Activated naive CD8-positive, alpha-beta T cell treated with anti-CD3 and anti-CD28 coated beads, Interleukin-2, amount 50 U/mL, for 24 hours (primary cell): Measurements from ENCODE around the gene CEND1.
A peak's percentile ranks its signal among the peaks of the same experiment; 100 is the strongest.

Experiments used
- ATAC-seq: fragments of 150-1000 bp; cut with Tn5 transposase; one replicate; pipeline ENCODE4 v1.10.0; 2021
- DNase-seq: peaks from one replicate; pipeline ENCODE4 v3.0.0; 2021
- H3K27ac Mint-ChIP-seq: one replicate; pipeline ENCODE4 v1.8.0; 2021; ENCODE audit warnings: mild to moderate bottlenecking, mixed read lengths
- H3K27me3 Mint-ChIP-seq: one replicate; pipeline ENCODE4 v1.8.0; 2021; ENCODE audit warnings: mixed read lengths
- H3K36me3 Mint-ChIP-seq: one replicate; pipeline ENCODE4 v1.8.0; 2021; ENCODE audit warnings: low read depth, mixed read lengths
- H3K4me1 Mint-ChIP-seq: one replicate; pipeline ENCODE4 v1.8.0; 2021; ENCODE audit warnings: mixed read lengths
- H3K4me3 Mint-ChIP-seq: one replicate; pipeline ENCODE4 v1.8.0; 2021; ENCODE audit warnings: mild to moderate bottlenecking, moderate library complexity, mixed read lengths
- H3K9me3 Mint-ChIP-seq: one replicate; pipeline ENCODE4 v1.8.0; 2021; ENCODE audit warnings: mixed read lengths

CEND1 gene

GRCh38 chr11:789943-790342, at the start of gene CEND1:
TSS of gene CEND1 (minus strand) at chr11:790090. CDS start at chr11:788576, 1,514 bp downstream.
- peaks cover 2% of the 10 kb centered on the region for H3K27me3 Mint-ChIP-seq
- H3K9me3 Mint-ChIP-seq: no peaks in the 10 kb centered on the region
- peaks cover 2% of the 10 kb centered on the region for H3K4me1 Mint-ChIP-seq
- peaks cover 3% of the 10 kb centered on the region for H3K36me3 Mint-ChIP-seq
- DNase-seq: peak; percentile 61
- H3K4me3 Mint-ChIP-seq: peak within 1 kb of the TSS; percentile 26
- peak; percentile 21 for ATAC-seq
- peak within 1 kb of the TSS; percentile 46 for H3K27ac Mint-ChIP-seq

- H3K27me3 Mint-ChIP-seq: peaks cover 3% of the 10 kb centered on the region
- H3K36me3 Mint-ChIP-seq: peaks cover 12% of the 10 kb centered on the region
- no peaks in the 10 kb centered on the region for H3K9me3 Mint-ChIP-seq
- no peak overlapping the region for H3K27ac Mint-ChIP-seq
- peaks cover 33% of the 10 kb centered on the region for H3K4me1 Mint-ChIP-seq
- H3K4me3 Mint-ChIP-seq: no peak overlapping the region
- no peak for ATAC-seq
- DNase-seq: no peak
Observed at GRCh38 chr11:839280-839623, 49.4 kb upstream of the CEND1 start.

GRCh38 chr11:838441-839279, 48.8 kb upstream of the CEND1 start:
- Mint-ChIP-seq H3K9me3 (no peaks in the 10 kb centered on the region), H3K36me3 (peaks cover 12% of the 10 kb centered on the region), H3K27ac (no peak overlapping the region), H3K4me3 (no peak overlapping the region), H3K4me1 (peaks cover 34% of the 10 kb centered on the region), H3K27me3 (peaks cover 3% of the 10 kb centered on the region)
- DNase-seq (no peak), ATAC-seq (no peak)

GRCh38 chr11:837990-838307, 48.1 kb upstream of the CEND1 start:
- Mint-ChIP-seq H3K27me3 (no peaks in the 10 kb centered on the region), H3K4me1 (peaks cover 30% of the 10 kb centered on the region), H3K9me3 (no peaks in the 10 kb centered on the region), H3K4me3 (no peak overlapping the region), H3K36me3 (peaks cover 12% of the 10 kb centered on the region), H3K27ac (no peak overlapping the region)
- DNase-seq: no peak
- no peak for ATAC-seq

- Mint-ChIP-seq H3K9me3 (no peaks in the 10 kb centered on the region), H3K36me3 (peaks cover 12% of the 10 kb centered on the region), H3K4me1 (peaks cover 30% of the 10 kb centered on the region), H3K27ac (no peak overlapping the region), H3K27me3 (no peaks in the 10 kb centered on the region), H3K4me3 (no peak overlapping the region)
- ATAC-seq: no peak
- DNase-seq: no peak
Observed at GRCh38 chr11:837189-837989, 47.5 kb upstream of the CEND1 start.

DNA sequence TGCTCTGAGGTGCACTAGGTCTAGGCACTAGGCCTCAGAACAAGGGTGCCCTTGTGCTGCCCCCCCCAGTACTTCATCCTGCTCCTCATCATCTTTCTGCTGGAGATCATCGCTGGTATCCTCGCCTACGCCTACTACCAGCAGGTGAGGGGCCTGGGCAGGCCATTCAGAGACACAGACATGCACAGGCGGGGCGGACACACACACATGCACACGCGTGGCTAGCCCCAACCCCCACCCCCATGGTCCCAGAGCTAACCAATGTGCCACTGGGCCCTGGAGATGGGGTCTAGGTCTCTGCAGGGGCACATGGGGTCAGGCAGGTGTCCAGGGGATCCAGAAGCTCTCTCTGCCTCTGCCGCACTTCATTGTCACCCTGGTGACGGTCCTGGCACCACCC, 46.8 kb upstream of the CEND1 start:
- H3K36me3 Mint-ChIP-seq: peaks cover 12% of the 10 kb centered on the region
- H3K9me3 Mint-ChIP-seq: no peaks in the 10 kb centered on the region
- H3K4me1 Mint-ChIP-seq: peaks cover 30% of the 10 kb centered on the region
- peaks cover 2% of the 10 kb centered on the region for H3K27me3 Mint-ChIP-seq
- ATAC-seq (no peak), DNase-seq (no peak)
- H3K4me3 Mint-ChIP-seq: no peak overlapping the region
- no peak overlapping the region for H3K27ac Mint-ChIP-seq

- ATAC-seq (no peak), DNase-seq (no peak)
- no peak overlapping the region for H3K27ac Mint-ChIP-seq
- peaks cover 28% of the 10 kb centered on the region for H3K4me1 Mint-ChIP-seq
- peaks cover 12% of the 10 kb centered on the region for H3K36me3 Mint-ChIP-seq
- peaks cover 4% of the 10 kb centered on the region for H3K27me3 Mint-ChIP-seq
- no peak overlapping the region for H3K4me3 Mint-ChIP-seq
- H3K9me3 Mint-ChIP-seq: no peaks in the 10 kb centered on the region
Observed at GRCh38 chr11:836274-836673, 46.4 kb upstream of the CEND1 start.

- H3K27ac Mint-ChIP-seq: peak overlapping the region; percentile 56
- no peaks in the 10 kb centered on the region for H3K9me3 Mint-ChIP-seq
- peaks cover 12% of the 10 kb centered on the region for H3K27me3 Mint-ChIP-seq
- peak overlapping the region; percentile 76 for H3K4me3 Mint-ChIP-seq
- H3K36me3 Mint-ChIP-seq: peaks cover 3% of the 10 kb centered on the region
- DNase-seq: no peak
- peaks cover 17% of the 10 kb centered on the region for H3K4me1 Mint-ChIP-seq
- ATAC-seq: no peak
Observed at GRCh38 chr11:834371-835316, 44.8 kb upstream of the CEND1 start.

DNA sequence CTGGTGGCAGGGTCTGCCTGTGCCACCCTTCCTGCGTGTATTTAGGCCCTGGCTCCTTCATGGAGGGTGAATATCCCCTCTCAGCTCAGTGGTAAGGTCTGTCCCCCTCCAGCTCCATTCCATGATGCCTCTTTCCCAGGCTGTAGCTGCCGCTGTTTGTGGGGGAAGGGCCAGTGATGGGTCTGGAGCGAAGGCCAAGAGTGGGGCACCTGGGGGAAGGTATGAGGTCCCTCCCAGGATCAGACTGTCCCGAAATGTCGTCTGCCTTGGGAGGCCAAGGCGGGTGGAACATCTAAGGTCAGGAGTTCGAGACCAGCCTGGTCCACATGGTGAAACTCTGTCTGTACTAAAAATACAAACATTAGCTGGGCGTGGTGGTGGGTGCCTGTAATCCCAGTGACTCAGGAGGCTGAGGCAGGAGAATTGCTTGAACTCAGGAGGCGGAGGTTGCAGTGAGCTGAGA, 44.0 kb upstream of the CEND1 start:
- Mint-ChIP-seq H3K27me3 (peaks cover 20% of the 10 kb centered on the region), H3K27ac (peak overlapping the region; percentile 56), H3K9me3 (no peaks in the 10 kb centered on the region), H3K36me3 (peaks cover 3% of the 10 kb centered on the region), H3K4me3 (peak overlapping the region; percentile 76), H3K4me1 (peaks cover 21% of the 10 kb centered on the region)
- DNase-seq (no peak), ATAC-seq (no peak)

GRCh38 chr11:833114-833791, 43.4 kb upstream of the CEND1 start:
- Mint-ChIP-seq H3K4me1 (peaks cover 23% of the 10 kb centered on the region), H3K27me3 (peaks cover 26% of the 10 kb centered on the region), H3K27ac (no peak overlapping the region), H3K4me3 (peak overlapping the region; percentile 76), H3K9me3 (no peaks in the 10 kb centered on the region), H3K36me3 (no peaks in the 10 kb centered on the region)
- ATAC-seq: peak; percentile 39
- DNase-seq: peak; percentile 60

DNA sequence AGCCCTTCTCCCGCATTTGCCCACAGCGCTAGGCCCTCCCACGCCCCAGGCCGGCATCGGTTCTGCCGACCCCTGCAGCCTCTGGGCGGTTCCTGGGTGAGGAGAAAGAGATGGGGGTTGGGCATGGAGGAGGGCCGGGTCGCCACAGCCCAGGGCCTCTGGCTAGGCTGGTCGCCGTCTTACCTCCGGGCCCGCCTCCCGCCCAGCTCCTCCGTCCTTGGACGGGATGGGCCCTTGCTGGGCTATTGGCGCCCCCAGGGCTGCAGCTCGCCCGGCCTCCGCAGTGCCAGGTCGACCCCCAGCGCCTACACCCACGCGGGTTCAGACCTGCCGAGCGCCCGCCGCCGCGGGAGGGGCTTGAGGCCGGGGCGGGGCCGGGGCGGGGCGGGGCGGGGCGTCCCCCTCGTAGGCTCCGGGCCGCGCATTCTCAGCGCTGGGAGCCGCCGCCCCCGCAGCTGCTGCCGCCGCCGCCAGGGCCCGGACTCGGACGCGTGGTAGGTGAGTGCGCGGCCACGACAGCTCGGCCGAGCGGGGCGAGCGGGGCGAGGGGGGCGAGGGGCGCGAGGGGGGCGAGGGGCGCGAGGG, 42.7 kb upstream of the CEND1 start, which contains the start of gene CD151:
Gene CD151, plus strand, starts transcription at position 424 of the 585 bp plus-strand sequence. CDS start 3,118 bp downstream, outside the sequence.
- H3K9me3 Mint-ChIP-seq: no peaks in the 10 kb centered on the region
- peak; percentile 59 for DNase-seq

GRCh38 chr11:831961-832528, 42.2 kb upstream of the CEND1 start:
- H3K36me3 Mint-ChIP-seq: no peaks in the 10 kb centered on the region
- peaks cover 35% of the 10 kb centered on the region for H3K27me3 Mint-ChIP-seq
- H3K27ac Mint-ChIP-seq: no peak overlapping the region
- no peak overlapping the region for H3K4me3 Mint-ChIP-seq
- no peaks in the 10 kb centered on the region for H3K9me3 Mint-ChIP-seq
- H3K4me1 Mint-ChIP-seq: peaks cover 32% of the 10 kb centered on the region
- DNase-seq (no peak), ATAC-seq (no peak)

More for the DNA sequence above, 42.7 kb upstream of the CEND1 start, which contains the start of gene CD151:
- H3K27me3 Mint-ChIP-seq: peaks cover 32% of the 10 kb centered on the region
- H3K27ac Mint-ChIP-seq: peak within 1 kb of the TSS; percentile 56
- peak within 1 kb of the TSS; percentile 76 for H3K4me3 Mint-ChIP-seq
- peaks cover 29% of the 10 kb centered on the region for H3K4me1 Mint-ChIP-seq
- ATAC-seq: peak; percentile 31
- no peaks in the 10 kb centered on the region for H3K36me3 Mint-ChIP-seq
